GM12872 (cell line): ENCODE measurements around the gene LHPP.

Experiments used
- CTCF ChIP-seq: IDR thresholded peaks from 3 replicates; pipeline ENCODE4 v1.5.1; 2011; ENCODE audit warnings: low read depth, mild to moderate bottlenecking, low read length, moderate library complexity; ENCODE audit not compliant: insufficient read depth

The LHPP gene

DNA sequence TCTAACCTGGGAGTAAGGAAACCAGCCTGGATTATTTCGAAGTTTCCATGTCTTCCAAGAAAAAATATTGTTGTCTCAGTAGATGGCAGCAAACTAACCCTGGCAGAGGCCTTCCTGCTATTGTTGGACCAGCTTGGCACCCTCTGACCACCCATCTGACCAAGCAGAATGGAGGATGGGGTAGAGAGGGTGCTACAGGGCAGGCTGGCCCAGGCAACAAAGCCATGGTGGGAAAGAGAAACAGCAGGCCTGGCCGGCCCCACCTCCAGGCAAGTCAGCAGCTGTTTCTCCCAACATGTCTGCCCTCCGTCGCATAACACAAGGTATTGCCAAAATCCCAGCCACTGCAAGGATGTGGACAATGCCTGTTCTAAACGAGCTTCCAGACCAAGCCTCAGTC lies 187.6 kb downstream of the LHPP start:
- TF ChIP-seq CTCF, result no peak

- TF ChIP-seq CTCF, result no peak
Measured at GRCh38 chr10:124650263-124650662, 188.6 kb downstream of the LHPP start.

- no peak for TF ChIP-seq CTCF
Measured at GRCh38 chr10:124650820-124651401, 189.3 kb downstream of the LHPP start.

GRCh38 chr10:124651402-124651891 lies 189.8 kb downstream of the LHPP start:
- TF ChIP-seq CTCF, result no peak

- no peak for TF ChIP-seq CTCF
Measured at GRCh38 chr10:124652200-124652599, 190.6 kb downstream of the LHPP start.

DNA sequence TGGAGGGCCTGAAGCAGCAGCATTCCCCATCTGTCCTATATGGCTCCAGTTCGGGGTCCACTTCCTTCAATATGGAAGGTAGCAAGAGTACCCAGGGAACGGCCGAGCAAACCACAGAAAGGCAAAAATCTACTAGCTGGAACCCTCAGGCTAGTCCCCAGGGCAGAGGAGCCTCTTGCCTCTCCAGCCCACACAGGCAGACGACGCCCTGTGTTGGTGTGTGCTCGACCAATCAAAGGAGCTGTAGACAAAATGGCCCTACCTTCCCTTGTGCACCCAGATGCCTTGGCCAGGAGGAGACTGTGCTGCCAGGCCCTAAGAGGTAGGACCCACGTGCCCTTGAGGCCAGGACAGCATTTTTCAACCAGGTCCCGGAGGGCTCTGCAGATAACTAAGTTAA lies 191.1 kb downstream of the LHPP start:
- no peak for TF ChIP-seq CTCF

GRCh38 chr10:124653311-124653710 lies 191.7 kb downstream of the LHPP start:
- no peak for TF ChIP-seq CTCF
